Activated CD4-positive, CD25-positive, alpha-beta regulatory T cell treated with anti-CD3 and anti-CD28 coated beads, Interleukin-2, amount 50 U/mL, for 72 hours (primary cell): ENCODE measurements around the gene MGME1.
"Not testable (repeated sequence)": the region's sequence is repeated elsewhere in the genome, so short reads cannot be mapped to it uniquely, and the experiment has no call there.

Experiments used
- DNase-seq: peaks from one replicate; pipeline ENCODE4 v3.0.0; 2021

Gene MGME1

DNA sequence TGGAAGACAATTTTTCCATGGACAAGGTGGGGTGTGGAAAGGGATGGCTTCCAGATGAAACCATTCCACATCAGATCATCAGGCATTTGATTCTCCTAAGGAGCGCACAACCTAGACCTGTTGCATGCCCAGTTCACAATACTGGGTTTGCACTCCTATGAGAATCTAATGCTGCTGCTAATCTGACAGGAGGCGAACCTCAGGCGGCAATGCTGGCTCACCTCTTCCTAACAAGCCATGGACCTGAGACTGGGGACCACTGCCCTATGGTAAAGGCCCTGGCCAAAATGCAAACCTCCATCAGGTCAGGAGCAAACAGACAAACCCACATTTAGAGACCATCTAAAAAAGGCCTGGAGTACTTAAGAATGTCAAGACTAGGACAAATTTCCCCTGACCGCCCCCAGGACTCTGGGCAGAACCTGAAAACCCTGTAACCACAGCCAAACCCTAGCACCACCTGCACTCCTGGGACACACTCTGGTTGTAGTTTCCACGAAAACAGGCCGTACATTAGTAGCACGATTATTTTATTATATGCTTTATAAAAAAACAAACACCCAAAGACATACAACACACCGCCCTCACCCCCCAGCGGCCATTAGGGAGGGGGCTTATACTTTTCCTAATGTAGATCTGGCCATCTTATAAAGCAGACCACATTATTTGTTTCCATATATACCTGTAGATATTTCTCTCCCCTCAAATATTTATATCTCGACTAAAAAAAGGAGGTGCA lies 27.6 kb upstream of the MGME1 start:
- DNase-seq = no peak

DNA sequence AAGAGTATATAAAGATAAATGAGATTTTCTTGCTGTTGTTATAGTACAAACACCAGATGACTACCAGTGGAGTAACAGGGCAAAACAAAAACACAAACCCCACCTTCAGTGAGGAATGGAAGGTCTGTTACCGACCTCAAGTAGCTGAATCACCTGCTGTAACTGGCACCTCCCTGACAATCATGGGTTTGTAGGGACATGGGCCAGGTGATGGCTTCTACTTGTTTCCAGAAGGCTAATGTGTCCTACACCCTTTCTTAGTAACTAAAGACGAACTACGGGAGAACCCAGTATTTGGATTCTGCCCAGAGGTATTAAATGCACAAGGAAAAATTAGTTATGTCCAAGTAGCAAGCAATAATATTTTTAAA lies 27.0 kb upstream of the MGME1 start:
- no peak for DNase-seq

- DNase-seq = no peak
Measured at GRCh38 chr20:17943343-17943742, 25.5 kb upstream of the MGME1 start.

- DNase-seq = no peak
Measured at GRCh38 chr20:17944854-17945474, 23.9 kb upstream of the MGME1 start.

DNA sequence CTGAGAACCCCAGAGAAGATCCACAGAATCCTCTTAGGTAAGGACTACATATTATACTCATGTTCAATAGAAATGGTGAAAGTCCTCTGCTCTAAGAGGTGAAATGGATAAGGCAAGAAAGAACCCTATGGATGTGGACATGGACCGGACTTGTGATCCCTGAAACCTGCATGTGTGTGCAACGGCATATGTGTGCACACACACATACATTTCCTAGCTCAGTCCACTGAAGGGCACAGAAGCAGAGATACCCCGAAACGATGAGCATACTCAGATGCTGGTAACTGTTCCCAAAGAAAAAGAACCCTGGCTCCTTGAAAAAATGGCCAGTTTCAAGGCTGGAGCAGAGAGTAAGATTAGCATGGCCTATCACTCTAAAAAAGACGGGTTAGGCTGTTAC lies 22.8 kb upstream of the MGME1 start:
- DNase-seq = no peak

GRCh38 chr20:17946572-17947473 lies 22.0 kb upstream of the MGME1 start:
- no peak for DNase-seq

DNA sequence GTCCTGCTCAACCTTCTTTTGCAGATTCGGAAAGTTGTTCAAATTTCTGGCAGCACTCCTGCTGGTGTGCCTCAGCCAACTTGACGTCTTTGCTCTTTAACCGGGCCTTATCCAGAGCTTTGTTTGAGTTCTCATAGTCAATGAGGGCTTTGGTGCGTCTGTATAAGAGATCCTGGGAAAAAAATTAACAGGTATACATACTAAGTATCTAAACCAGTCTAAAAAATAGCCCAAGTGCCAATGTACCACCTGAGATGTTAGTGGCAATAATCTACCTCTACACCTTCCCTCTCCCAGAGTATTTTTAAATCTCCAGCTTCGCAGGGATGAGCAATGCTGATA lies 21.4 kb upstream of the MGME1 start:
- DNase-seq = no peak

GRCh38 chr20:17948442-17948841 lies 20.4 kb upstream of the MGME1 start:
- no peak for DNase-seq

- no peak for DNase-seq
Measured at GRCh38 chr20:17949899-17950298, 18.9 kb upstream of the MGME1 start.

- no peak for DNase-seq
Measured at GRCh38 chr20:17950670-17951069, 18.1 kb upstream of the MGME1 start.

GRCh38 chr20:17951323-17951722 lies 17.5 kb upstream of the MGME1 start:
- DNase-seq = no peak

DNA sequence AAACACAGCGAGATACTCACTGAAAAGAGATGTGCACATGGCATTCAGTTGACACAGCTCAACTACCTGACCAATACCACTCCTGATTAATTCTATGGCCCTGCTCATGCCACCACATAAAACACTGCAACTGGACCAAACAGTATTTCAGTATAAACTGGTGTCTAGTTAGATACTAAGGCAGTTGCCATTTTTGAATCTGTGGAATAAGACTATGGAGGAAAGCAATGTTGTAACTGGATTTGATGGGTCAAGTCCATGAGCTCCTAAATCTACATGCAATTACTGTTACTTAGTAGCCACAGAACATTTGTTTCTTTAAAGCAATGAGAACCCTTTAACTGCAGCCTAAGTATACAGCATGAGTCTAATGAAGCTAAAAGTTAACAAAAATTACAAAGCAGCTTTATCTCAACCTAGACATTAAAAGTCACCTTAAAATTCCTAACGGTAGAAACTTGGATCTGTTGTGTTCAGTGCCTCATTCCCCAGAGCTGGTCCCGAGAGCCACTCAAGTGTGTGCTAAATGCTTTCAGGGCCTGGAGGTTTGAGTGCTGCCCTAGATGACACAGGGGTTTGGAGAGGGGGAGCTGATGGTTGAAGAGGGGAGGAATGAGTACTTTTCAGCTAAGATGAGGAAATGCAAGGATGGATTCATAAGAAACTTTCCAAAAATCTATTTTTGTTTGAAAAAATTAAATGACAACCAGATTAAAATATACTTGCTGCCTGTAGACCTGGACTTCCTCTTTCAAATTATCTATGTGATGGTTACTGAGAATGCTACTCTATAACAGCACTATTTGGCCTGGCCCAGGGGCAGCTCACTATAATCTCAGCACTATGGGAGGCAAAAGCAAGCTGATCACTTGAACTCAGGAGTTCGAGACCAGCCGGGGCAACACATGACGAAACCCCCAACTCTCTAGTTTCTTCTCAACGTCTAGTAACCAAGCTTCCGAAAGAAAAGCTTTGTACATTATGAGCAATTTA lies 15.8 kb upstream of the MGME1 start:
- DNase-seq = no peak

- DNase-seq = no peak
Measured at GRCh38 chr20:17953935-17954334, 14.9 kb upstream of the MGME1 start.

DNA sequence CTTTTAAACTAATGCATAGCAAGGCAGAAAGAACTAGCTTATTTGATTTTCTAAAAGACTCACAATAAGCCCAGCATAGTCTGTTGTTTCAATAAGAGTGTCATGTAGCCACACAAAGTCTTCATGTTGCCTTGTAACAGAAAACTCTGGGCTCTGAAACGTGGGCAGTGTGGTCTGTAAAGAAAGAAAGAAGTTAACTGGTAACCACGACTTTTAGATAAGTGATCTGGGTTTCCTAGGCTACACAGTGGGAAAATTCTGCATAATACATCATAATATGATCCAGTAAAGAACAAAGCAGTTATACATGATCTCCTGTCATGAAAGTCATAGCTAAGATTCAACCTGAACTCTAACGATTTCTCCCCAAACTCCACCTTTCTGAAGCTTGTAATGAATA lies 13.5 kb upstream of the MGME1 start:
- DNase-seq = no peak

GRCh38 chr20:17956099-17956685 lies 12.6 kb upstream of the MGME1 start:
- no peak for DNase-seq

DNA sequence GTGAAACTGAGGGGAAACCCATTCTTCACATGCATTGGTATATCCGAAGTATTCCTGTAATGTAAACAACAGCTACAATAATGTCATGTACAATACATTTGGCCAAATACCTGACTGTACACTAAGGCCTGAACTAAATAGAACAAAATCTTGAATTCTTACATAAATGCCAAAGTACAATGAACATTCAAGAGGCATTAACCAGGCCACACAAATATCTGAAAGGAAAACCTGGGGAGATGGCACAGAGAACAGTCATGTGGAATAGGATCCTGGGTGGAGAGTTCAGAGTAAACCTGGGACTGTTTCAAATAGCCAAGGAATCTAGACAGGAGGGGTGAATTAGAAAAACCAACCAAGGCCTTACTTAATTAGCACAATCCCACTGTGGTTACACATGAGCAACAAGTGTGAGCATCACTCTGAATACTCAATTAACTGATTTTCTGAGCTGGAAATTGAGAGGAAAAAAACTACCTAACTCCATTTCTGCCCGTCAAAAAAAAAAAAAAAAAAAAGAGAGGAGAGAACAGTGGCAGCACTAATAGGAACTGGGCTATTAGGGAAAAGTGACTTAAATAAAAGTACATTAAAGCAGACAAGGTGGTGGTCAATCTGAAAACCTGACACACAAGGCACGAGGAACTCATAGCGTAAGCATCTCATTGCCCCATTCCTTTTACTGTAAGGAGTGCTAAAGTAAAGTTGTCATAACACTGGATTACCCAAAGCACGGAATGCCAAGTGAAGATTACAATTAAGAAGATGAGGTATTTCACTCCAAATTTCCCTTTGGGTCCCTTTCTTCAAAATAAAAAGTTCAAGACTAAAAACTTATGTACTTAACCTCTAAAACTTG lies 11.1 kb upstream of the MGME1 start:
- no peak for DNase-seq

GRCh38 chr20:17958373-17959256 lies 10.2 kb upstream of the MGME1 start:
- no peak for DNase-seq

- no peak for DNase-seq
Measured at GRCh38 chr20:17959257-17959627, 9.6 kb upstream of the MGME1 start.

GRCh38 chr20:17960400-17960885 lies 8.4 kb upstream of the MGME1 start:
- DNase-seq = not testable (repeated sequence)

- no peak for DNase-seq
Measured at GRCh38 chr20:17960927-17961586, 7.8 kb upstream of the MGME1 start.
